Non-pigmented ciliary epithelial cell (primary cell): ENCODE measurements around the gene FLT4.
A peak's percentile ranks its signal among the peaks of the same experiment; 100 is the strongest.

Source experiments
- DNase-seq: peaks from one replicate; pipeline ENCODE4 v3.0.0-alpha.2; 2010; ENCODE audit warnings: low read depth

FLT4 gene

GRCh38 chr5:180592176-180592575 is 57.2 kb downstream of the FLT4 start:
- DNase-seq = no peak

DNA sequence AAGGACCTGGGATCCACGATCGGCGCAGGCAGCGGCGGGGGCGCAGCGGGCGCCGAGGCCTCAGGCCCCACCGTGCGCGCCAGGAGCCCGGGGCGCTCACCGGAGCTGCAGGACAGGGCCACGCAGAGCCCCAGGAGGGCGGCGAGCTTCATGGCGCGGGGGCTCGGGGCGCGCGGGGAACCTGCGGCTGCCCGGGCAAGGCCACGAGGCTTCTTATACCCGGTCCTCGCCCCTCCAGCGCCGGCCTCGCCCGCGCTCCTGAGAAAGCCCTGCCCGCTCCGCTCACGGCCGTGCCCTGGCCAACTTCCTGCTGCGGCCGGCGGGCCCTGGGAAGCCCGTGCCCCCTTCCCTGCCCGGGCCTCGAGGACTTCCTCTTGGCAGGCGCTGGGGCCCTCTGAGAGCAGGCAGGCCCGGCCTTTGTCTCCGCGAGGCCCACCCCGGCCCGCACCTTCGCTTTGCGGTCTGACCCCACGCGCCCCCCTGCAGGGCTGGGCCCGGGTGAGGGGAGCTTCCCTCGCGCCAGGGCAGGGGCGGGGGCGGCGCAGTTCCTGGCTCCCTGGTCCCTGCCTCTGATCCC is 58.0 kb downstream of the FLT4 start, which contains the start of gene SCGB3A1:
Gene SCGB3A1 (minus strand): TSS at position 189 of the 577 bp plus-strand sequence. CDS start 37 bp downstream, at position 152.
- DNase-seq = no peak

DNA sequence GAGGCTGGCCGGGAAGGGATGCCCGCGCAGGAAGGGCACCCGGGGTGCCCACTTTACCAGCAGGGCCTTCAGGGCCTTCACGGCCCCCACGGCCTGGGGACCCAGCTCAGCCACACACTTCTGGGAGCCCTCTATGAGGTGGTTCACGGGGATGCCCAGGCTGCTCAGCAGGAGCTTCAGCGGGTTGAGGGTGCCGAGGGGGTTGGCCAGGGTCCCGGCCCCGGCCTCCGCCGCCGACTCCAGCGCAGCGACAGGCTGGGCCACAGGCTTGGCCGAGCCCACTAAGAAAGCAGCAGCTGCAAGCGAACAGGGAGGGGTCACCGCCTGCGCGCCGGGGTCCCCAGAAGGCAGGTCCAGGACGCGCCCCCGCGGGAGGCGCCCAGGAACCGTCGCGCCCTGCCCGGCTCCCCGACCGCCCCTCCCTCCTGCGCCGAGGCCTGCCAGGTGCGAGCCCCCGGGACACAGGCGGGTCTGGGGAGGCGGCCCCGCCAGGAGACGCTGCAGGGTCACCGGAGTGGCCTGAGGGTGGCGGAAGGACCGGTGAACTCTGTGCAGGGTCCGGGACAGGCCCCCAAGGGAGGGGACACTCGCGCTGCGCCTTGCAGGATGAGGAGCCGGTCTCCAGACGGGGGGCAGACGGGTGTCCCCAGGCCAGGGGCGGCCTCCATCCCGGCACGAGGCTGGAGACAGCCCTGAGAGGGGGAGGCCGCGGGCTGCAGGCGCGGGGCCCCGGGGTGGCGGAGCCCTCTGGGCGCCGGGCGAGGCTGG is 58.7 kb downstream of the FLT4 start:
- DNase-seq = no peak

DNA sequence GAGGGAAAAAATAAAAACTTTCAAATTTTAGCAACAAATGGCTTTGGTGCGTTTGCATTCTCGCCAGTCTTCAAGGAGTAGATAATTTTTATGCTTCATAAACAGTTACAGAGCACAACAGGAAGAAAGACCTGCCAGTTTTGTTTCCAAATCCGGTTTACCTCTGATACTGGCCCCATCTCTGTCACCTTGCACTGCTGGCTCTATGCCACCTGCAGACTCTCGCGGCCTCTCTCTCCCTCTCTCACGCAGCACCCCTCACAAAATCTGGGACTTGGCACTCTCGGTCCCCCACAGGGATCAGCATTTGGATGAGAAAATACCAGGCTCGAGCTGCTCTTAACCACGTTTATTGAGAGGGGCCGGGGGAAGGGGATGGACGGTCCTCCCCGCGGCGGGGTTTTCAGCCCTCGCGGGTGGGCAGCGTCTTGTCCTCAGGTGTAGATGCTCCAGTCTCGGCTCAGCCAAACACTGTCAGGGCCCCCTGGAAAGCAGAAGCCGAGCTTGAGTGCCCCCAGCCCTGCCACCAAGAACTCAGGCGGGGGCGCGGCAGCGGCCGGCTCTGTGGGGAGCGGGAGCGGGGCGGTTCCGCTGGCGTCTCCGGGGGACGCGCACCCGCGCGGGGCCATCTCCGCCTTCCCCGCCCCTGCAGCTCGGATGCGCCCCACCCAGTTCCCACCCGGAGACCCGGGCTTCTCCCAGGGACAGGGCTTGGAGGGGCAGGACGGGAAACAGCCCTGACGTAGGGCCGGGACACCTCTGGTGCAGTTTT is 59.4 kb downstream of the FLT4 start:
- no peak for DNase-seq

DNA sequence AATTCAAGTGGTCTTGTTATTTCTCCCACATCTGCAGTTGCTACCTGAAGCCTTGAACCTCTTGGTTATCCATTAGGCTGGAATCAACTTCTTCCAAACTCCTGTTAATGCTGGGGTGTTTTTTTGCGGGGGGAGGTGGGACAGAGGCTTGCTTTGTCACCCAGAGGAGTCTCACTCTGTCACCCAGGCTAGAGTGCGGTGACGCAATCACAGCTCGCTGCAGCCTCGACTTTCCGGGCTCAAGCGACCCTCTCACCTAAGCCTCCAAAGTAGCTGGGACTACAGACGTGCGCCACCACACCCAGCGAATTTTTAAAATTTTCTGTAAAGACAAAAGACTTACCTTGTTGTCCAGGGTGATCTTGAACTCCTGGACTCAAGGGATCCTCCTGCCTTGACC is 62.5 kb downstream of the FLT4 start:
- no peak for DNase-seq

DNA sequence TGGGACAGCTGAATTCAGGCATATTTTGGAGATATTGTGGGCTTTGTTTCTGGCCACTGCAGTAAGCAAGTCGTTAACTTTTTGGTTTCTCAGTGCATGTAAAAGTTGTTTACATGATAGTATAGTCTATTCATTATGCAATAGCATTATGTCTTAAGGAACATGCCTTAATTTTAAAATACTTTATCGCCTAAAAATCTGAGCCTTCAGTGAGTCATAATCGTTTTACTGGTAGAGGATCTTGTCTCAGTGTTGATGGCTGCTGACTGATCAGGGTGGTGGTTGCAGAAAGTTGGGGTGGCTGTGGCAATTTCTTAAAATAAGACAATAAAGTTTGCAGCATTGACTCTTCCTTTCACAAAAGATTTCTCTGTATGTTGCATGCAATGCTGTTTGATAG is 63.2 kb downstream of the FLT4 start:
- DNase-seq = no peak

- no peak for DNase-seq
Measured at GRCh38 chr5:180583738-180584137, 65.7 kb downstream of the FLT4 start.

DNA sequence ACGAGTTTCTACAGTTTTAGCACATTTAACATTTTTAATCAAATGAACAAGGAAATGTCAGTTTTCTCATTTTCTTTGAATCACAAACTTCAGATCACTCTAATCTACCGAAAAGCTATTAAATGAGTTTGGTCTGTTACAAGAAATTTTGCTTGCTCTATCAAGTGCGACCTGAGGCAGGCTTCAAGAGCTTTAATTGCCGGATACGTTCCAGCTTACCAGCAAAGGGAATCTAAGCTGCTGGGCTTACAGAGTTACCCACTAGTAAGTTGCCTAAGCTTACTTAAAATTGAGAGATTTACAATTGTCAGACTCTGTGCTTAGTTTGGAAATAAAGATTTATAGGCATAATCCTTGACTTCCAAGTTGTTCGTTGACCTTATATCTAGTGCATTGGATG is 68.7 kb downstream of the FLT4 start:
- no peak for DNase-seq

GRCh38 chr5:180575571-180575970 is 73.8 kb downstream of the FLT4 start:
- DNase-seq = no peak

DNA sequence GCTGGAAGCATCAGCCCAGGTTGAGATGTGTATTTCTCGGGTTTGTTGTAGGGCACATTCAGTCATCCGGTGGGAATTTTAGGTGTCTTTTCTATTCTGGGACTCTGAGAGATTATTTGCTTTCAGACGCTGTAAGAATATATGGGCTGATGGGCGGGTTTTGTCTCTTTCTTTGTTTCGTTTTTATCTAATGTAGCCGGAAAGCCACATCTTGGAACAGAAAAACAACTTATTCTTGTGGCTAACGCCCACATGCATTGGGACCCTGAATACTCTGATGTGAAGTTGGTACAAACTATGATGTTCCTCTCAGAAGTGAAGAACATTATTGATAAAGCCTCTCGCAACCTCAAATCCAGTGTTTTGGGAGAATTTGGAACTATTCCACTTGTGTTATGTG is 80.5 kb downstream of the FLT4 start:
- no peak for DNase-seq

- no peak for DNase-seq
Measured at GRCh38 chr5:180563994-180564393, 85.4 kb downstream of the FLT4 start.

- DNase-seq = no peak
Measured at GRCh38 chr5:180558232-180558631, 91.2 kb downstream of the FLT4 start.

DNA sequence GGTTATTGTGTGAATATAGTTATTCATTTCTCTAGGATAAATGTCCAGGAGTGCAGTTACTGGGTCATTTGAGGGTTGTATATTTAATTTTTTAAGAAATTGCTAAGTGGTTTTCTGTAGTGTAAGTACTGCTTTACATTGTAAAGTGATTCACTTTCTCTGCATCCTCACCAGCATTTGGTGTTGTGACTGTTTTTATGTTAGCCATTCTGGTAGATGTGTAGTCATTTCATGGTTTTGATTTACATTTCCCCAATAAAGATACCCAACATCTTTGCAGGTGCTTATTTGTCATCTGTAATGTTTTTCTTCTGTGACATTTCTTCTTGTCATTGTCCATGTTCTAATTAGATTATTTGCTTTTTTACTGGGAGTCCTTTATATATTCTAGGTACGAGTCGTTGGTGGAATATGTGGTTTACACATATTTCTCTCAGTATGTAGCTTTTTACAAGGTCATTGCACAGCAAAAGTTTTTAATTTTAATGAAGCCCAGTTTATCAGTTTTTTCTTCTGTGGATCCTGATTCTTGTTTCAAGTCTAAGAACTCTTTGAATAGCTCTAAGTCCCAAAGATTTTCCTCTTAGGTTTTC is 92.1 kb downstream of the FLT4 start:
- DNase-seq = no peak

DNA sequence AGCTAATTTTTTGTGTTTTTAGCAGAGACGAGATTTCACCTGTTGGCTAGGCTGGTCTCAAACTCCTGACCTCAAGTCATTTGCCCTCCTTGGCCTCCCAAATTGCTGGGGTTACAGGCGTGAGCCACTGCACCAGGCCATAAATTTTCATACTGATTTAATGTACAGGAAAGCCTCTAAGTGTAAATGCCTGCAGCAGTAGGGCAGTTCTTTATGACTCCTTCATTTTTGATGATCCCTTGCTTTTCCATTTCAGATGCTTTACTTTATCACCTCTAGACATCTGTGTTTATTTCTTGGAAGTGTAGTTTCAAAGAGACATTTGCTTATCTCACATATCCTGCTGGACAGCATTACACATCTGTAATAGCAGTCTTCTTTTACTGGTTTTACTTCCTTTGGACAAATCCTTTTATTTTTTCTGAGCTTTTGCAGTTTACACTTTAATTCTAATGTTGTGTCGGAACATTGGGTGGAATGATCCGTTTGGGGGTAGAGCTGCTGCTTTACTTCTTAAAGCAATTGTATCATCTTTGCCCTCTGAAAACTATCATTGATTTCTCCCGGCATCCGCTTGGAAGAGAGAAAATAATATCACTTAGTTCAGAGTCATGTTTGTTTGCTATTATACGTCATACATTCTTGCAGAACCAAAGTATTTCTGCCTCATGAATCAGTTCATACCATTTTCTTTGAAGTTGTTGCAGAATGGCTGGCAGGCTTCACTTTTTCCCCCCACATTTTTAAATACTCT is 94.1 kb downstream of the FLT4 start:
- DNase-seq = peak; percentile 2

- DNase-seq = no peak
Measured at GRCh38 chr5:180553530-180553929, 95.9 kb downstream of the FLT4 start.
